Activated gamma-delta T cell treated with Interleukin-2 at 50 U/mL for 16 hours (primary cell): ENCODE results near the gene CTF1.

Source experiments
- DNase-seq: peaks from one replicate; pipeline ENCODE4 v3.0.0-alpha.2; 2020

The CTF1 gene

DNA sequence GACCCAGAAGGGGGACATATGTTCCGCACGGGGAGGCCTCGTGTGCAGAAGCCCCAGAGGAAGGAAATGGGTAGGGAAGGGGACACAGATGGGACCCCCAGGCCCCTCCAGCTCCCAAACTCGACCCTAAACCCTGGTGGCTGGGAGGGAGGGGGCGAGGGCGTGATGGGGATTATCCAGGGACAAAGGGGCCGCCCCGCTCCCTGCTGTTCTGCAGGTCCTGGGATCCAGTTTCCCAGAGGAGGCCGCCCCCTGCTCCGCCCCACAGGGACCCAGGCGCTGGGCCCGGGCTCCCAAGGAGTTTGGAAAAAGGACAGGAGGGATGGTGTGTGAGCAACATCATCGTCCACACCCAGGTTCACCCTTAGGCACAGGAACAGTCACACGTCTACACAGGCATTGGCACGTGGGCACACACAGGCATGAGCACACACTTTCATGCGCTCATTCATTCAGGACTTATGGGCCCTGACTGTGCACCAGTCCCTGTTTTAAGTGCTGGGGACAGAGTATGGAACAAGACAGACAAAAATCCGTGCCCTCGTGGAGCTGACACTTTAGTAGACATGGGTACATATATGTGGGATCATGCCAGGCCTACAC lies 14.1 kb downstream of the CTF1 start:
- no peak for DNase-seq

DNA sequence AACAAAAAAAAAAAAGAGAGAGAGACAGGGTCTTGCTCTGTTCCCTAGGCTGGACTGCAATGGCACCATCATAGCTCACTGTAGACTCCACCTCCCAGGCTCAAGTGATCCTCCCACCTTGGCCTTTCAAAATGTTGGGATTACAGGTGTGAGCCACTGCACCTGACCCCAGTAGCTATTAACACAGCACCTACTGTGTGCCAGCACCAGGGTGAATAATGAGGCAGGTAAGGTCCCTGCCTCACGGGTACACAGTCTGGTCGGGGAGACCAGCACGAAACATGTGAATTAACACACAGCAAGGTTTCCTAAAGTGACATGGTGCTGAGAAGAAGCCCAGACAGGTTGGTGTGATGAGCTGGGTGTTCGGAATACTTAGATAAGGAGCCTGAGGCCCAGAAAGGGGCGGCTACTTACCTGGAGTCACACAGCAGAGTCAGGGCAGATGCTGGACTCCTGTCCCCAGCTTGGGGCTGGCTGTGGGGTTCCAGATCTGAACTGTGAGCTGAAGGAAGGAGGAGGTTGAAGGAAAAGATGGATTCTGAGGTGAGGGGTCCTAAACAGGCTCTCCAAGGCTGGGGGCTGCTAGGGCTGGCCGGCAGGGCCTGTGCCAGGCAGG lies 16.5 kb downstream of the CTF1 start:
- no peak for DNase-seq

DNA sequence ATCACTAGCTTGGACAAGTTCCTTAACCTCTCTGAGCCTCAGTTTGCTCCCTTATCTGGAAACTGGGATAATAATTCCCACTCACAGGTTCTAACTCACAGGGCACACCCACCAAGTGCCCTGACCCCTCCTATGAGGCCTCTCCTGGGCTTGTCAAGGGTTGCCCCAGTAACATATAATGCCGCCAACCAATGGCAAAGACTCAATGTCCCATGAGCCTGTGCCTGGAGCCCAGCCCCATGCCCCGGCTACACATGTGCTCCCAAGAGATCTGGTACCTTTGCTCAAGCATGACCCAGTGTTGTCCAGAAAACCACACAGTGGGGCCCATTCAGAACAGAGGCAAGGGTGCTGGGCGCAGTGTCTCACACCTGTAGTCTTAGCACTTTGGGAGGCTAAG lies 18.4 kb downstream of the CTF1 start:
- no peak for DNase-seq

DNA sequence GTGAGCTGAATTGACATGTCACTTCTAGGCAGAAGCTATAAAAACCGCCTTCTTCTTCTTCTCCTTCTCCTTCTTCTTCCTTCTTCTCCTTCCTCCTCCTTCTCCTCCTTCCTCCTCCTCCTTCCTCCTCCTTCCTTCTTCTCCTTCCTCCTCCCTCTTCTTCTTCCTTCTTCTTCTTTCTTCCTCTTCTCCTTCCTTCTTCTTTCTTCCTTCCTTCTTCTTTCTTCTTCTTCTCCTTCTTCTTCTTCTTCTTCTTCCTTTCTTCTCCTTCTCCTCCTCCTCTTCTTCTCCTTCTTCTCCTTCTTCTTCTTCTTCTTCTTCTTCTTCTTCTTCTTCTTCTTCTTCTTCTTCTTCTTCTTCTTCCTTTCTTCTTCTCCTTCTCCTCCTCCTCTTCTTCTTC lies 22.2 kb downstream of the CTF1 start:
- no peak for DNase-seq

DNA sequence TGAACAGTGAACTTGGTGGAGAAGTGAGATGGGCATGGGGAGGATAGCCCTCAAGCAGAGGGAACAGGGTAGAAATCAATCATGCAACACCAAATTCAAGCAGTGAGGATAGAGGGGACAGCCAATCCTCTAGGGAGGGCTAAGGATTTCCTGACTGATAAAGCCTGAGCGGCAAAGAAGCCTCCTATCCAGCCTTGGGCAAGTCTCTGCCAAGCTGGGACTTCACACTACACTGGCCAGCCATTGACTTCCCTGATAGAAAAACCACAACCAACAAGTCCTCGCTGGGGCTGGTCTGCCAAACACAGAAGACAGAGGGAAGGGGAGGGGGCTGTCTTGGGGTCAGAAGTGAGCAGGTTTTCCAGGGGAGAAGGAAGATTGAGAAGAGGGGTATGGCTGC lies 24.5 kb downstream of the CTF1 start:
- no peak for DNase-seq

DNA sequence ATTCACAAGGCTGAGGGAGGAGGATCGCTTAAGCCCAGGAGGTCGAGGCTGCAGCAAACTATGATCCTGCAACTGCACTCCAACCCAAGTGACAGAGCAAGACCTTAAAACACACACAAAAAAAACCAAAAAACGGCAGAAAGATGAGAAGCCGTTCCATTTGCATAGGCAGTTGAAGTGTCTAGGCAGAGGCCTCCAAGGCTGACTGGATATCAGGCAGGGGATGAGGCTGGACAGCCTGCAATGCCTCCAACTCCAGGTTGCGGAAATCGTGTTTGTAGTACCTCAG lies 25.0 kb downstream of the CTF1 start:
- no peak for DNase-seq

DNA sequence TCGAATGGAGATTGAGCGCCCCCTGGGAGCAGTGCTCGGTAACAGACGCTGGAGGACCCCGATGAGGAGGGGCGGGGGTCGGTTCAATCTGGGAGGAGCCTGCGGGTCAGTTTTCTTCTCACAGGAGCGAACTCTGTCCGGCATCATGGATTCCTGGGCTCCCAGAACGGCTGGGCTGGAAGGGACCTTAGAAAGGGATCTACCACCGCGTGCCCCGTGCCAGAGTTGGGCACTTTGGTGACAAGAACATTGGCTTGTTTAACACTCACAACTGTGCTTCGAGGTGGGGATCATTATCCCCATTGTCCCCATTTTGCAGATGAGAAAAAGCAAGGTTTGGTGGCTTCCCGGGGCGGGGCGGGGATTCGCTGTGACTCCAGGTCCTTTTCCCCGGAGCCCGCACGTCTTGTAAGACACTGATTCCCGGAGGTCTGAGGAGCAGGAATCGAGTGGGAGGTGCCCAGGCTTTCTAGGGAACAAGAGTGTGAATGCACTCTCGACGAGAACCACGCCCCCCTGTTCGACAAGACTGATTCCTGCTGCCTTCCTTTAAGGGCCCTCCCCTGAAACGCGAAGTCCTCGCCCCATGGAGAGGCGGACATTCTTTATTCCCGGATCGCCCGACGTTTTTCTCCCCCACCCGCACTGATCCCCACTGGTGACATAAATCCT lies 25.5 kb downstream of the CTF1 start:
- peak; percentile 91 for DNase-seq

DNA sequence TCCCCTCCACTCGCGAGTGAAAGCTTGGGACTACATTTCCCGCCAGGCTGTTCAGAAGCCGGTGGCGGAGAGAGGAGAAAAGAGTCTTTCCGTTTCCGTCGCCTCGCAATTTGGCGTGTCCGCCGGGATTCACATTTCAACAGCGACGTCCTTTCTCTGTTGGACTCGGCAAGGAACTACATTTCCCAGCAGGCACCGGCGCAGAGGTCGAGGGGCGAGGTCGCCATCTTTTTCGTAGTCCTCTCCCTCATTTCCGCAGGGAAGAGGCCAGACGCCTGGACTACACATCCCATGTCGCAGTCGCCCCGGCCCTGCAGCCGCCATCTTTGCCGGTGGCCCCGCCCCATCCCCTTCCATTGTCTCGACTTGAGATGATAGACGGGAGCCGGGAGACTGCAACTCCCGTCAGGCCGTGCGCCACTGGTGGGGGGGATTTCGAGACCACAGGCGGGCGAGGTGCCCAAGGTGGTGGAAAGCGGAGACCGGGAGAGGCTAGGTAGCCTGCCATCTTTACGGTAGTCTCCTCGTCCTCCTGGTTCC lies 26.1 kb downstream of the CTF1 start:
- DNase-seq: peak; percentile 100

DNA sequence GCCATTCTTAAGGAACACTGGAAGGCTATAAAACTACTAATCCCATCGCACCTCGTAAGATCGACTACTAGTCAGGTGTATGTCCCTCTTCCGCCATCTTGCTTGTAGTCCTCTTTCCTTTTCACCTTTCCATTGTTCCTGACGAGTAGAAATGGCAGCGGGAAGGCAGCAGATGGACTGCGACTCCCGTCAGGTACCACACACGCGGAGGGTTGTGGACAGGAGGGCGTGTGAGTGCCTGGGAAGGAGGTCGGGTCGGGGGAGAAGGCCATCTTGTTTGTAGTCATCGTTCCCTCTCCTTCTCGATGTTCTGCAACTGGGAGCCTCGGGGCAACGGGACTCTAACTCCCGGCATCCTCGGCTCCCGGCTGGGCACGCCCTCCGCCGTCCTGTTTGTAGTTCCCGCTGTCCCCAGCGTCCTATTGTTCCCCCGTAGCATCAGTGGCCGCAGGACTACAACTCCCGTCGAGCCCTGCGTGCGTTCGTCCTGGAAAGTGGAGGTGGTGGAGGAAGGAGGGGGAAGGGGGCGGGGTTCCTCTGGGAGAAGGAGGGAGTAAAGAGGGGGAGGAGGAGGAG lies 26.6 kb downstream of the CTF1 start:
- peak; percentile 94 for DNase-seq

DNA sequence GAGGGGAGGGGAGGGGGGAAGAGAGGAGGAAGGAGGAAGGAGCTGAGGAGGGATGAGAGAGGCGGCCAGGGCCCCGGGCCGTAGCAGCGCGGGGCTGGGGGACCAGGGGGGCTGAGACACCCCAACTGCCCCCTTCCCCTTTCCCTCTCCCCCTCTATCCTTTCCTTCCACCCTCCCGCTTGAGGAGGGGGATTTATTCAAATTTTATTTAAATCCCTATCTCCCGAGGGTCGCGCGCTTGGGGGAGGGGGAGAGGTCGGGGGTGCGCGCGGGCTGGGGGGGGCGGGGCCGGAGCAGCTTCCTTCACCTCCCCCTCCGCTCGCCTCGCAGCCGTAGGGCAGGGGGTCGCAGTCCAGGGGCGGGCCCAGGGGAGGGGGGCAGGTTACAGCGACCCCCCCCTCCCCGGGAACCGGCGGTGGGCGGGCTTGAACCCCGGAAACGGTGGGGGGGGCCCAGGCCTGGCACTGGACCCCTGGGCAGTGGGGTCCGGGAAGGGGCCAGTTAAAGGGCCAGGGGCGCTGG lies 27.2 kb downstream of the CTF1 start, which contains the start of gene FBXL19:
Gene FBXL19 (plus strand): TSS at position 19 of the 522 bp plus-strand sequence. CDS start 2,183 bp downstream, outside the sequence.
- DNase-seq: no peak

DNA sequence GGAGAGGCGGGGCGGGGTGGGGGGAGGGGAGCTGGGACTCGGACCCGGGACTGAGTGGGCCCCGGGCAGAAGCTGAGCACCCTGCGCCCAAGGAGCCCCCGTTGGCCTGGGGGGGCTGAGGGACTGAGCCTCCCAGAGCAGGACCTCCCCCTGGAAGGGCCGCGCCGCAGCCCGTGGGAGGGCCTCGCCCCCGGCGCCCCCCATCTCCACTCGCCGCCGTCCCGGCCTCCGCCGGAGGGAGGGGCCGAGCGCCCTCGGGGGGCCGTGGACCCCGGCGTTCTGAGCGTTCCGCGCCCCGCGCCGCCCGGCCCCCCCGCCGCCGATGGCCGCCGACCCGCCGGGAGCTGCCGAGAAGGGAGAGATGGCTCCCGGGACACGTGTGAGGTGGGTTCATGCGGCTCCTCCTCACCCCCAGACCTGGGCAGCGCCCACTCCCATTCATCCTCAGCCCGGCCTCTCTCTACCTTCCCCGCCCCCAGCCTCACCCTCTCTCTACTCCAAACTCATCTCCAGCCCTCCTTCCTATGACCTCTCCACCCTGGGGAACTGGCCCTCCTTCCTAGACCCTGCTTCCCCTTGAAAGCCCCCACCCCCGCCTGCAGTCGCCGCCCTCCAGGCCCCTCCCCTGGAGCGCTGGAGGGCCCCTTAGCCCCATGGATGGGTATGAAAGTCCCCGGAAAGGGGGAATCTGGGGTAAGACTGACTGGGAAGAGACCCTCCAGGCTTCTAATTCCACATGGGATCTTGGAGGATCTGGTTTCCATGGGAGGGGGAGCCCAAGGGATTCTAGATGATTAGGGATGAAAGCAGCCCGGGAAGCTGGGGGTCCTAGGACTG lies 27.9 kb downstream of the CTF1 start:
- DNase-seq: no peak

DNA sequence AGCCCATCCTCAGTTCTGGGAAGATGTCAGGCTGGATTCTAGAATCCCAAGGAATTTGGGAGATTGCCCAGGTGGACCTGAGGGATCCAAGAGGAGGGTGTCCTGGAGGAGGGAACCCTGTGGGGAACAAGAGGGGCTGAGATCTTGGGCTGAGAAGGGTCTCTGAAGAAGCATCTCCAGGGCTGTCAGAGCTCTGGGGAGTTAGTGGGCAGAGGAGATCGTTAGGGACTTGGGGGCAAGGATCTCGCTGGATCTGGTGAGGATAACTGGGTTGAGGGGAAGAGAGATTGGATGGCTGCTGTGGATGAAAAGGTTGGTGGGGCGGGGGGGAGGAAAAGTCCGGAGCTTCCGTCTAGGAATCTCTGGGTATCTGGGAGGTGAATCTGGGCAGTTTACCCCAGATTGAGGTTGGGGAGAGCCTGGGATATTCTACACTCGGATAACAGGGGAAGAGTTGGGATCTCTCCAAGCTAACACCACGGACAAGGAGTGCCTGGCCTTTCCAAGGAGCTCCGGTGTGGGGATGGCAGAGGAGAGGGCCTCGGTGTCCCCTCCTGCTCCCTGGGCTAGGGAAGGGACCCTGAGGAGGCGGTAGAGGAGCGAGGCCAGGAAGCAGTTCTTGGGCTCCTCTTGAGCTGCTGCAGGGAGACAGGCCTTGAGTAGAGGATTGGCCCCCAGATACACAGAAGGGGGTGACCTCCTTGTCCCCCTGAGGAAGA lies 28.7 kb downstream of the CTF1 start:
- no peak for DNase-seq

DNA sequence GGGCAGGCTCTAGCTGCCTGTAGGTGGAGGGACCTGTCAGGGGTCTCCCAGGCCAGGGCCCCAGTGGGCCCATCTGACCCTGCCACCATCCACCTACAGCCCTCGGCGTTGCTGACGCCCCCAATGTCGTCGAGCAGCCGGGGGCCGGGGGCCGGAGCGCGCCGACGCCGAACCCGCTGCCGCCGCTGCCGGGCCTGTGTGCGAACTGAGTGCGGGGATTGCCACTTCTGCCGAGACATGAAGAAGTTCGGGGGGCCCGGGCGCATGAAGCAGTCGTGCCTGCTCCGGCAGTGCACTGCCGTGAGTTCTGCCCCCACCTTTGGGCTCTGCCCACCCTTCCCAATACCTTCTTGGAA lies 29.2 kb downstream of the CTF1 start:
- no peak for DNase-seq

DNA sequence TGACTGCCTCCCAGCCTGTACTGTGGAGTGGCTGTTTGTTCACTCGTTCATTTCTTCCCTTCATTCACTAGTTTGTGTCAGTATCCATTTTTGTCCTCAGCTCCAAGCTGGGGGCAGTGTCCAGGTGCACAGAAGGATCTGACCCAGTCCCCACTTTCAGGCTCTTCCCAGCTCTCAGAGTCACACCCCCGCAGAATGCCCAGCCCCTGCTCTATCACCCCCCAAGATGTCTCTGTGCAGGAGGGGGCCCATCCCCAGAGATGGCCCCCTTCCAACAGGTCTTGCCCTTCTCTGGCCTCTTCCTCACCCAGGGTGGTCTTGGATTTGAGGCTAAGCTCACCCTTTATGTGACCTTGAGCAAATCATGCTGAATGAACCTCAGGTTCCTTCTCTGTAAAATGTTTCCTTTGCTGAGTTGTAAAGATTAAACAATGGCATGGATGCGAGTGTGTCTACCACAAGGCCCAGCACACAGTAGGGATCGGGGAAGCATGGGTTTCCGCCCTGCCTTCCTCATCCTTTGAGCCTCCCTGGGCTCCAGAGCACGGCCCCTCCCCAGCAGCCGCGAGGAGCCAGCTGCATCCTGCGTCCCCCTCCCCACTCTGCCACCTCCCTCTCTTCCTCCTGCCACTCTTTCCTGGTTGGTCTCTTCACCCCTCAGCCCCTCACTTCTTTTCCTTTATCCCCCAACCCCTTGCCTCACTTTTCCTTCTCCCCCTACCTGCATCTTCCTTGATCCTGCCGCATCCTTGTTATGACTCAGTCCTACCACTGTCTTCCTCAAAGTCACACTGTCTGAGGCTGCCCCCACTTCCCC lies 29.8 kb downstream of the CTF1 start:
- no peak for DNase-seq

DNA sequence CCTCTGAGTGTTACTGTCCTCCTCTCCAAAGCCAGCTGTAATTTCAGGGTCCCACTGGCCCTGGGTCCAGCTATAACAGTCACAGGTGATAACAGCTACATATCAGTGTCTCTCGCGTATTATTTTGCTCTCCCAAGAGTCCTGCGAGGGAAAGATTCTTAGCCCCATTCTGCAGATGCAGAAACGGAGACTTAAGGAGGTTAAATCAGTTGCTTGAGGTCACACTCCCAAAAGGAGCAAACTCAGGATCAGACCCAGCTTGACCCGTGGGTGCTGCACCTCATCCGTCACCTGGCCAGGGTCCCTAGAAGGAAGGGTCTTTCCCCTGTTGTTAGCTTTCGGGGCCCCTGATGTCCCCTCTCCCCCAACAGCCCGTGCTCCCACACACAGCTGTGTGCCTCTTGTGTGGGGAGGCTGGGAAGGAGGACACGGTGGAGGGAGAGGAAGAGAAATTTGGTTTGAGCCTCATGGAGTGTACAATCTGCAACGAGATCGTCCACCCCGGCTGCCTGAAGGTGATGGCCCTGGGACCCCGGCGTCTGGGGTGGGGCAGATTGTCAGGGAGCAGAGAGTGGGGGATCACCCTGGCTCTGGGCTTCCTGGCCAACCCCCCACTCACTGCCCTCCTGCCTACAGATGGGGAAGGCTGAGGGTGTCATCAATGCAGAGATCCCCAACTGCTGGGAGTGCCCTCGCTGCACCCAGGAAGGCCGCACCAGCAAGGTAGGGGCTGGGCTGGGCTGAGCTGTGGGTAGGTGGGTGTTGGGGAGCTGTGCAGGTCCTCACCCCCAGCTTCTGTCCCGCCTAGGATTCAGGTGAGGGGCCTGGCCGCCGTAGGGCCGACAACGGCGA lies 30.7 kb downstream of the CTF1 start:
- DNase-seq: no peak

DNA sequence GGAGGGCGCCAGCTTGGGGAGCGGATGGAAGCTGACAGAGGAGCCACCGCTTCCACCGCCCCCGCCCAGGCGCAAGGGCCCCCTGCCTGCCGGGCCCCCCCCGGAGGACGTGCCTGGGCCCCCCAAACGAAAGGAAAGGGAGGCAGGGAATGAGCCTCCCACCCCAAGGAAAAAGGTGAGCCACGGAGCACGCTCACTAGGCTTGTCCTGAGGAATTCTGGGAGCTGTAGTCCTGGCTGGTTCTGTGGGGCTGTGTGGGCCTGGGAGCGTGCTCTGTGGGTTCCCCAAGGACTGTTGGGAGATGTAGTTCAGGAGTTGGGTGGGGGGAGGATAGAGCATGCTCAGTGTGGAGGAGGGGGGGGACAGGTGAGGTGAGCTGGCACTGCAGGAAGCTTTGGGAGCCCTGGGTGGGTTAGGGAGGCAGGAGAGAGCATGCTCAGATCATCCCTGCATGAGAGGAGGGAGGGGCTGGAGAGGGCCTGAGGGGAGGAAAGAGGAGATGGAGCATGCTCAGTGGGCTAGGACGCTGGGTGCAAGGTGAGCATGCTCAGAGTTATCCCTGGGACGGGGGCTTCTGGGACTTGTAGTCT lies 31.5 kb downstream of the CTF1 start:
- no peak for DNase-seq

DNA sequence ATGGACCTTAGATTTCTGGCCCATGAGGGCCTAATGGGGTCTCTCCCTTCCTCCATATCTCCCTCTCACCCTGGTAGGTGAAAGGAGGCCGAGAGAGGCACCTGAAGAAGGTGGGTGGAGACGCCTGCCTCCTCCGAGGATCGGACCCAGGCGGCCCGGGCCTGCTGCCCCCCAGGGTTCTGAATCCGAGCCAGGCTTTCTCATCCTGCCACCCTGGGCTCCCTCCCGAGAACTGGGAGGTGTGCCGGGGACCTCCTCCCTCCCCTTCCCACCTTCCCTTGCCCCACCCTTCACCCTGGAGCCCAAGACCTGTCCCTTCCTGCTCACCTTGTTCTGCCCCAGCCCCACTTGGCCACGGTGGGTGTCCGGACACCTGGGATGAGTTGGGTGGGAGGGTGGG lies 32.0 kb downstream of the CTF1 start:
- DNase-seq: no peak

DNA sequence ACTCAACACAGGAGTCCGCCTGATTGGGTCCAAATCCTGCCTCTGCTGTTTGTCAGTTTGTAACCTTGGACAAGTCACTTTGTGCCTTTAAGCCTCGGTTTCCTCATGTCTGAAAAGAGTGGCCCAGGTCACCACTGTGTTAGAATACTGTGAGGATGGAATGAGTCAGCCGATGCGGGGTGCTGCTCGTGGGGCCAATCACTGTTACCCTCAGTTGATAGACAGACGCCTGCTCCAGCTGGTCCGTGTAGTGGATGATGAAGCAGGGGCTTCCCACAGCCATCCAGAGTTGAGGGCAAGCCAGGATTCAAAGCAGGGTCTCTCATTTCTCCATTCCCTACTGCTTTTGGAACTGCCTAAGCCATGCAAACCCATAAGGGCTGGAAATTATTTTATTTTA lies 32.8 kb downstream of the CTF1 start:
- DNase-seq: no peak

DNA sequence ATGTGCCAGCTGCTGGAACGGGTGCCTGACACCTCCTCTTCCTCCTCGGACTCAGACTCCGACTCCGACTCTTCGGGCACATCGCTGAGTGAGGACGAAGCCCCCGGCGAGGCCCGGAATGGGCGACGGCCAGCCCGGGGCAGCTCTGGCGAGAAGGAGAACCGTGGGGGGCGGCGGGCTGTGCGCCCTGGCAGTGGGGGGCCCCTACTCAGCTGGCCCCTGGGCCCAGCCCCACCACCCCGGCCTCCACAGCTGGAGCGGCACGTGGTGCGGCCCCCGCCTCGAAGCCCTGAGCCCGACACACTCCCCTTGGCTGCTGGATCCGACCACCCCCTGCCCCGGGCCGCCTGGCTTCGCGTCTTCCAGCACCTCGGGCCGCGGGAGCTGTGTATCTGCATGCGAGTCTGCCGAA lies 33.8 kb downstream of the CTF1 start:
- no peak for DNase-seq

DNA sequence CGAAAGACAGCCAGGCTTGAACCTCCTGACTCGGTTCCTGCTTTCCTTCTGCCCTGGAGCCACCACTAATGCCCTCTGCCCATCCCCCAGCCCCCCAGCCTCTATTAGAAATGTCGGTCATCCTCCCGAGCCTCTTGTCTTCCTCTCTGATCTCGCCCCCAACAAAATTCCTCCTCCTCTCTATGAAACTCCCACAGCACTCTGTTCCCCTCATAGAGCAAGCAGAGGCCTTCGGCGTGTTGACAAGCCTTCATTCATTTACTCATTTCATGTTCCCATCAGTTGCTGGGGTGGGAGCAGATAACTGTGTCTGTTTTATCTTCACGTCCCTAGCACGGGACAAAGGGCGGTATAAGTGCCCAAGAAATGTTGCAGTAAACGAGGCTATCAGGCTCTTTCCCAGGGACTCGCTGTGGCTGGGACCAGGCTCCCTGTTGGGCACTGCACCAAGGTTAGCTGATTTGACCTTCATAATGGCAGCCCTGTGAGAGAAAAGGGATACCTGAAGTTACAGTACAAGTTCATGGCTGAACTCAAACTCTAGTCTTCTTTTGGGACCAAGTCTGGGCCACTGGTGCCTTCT lies 34.7 kb downstream of the CTF1 start:
- DNase-seq: no peak
